K562 (cell line): ENCODE measurements around the gene UPK3A. TPM values are rescaled to one million over a fixed set of nuclear protein-coding genes. Genes with fewer than 3 reads are reported as not detected.

Experiments used
- ATAC-seq: fragments of 200-7000 bp; cut with Tn5 transposase; 3 replicates; pipeline ENCODE4 v1.9.1; 2020; ENCODE audit warnings: moderate library complexity
- BruUV-seq: library from RNA; stranded (reverse); fragments of 400-500 nt; replicated peaks from 2 replicates; lab custom pipeline; 2021; lab: Mats Ljungman, UMichigan
- CTCF ChIA-PET: fragments of 300-600 bp; formaldehyde crosslinking; extraction: SDS; loops from one replicate; lab custom pipeline; 2021; ENCODE audit warnings: low intra/inter-chr PET ratio; lab: Yijun Ruan, JAX
- POLR2A ChIA-PET: fragments of 300-600, 350-650 bp; sonication (Branson Sonifier 250); formaldehyde crosslinking; extraction: SDS; loops from one replicate; lab custom pipeline; 2021; ENCODE audit warnings: antibody characterized with exemption, inconsistent platforms; lab: Yijun Ruan, JAX
- DNase-seq, 4 experiments: peaks; one replicate each; pipeline versions ENCODE4 v3.0.0 to v3.0.0-alpha.2; 2011 to 2018; ENCODE audit warnings: low spot score in 3 of 4, mixed read lengths in 3 of 4; ENCODE audit errors: extremely low read depth in 1 of 4
- FAIRE-seq: peaks from 2 replicates; lab custom pipeline; 2011; peaks lifted over from hg19 to GRCh38; lab: Jason Lieb, UNC
- H2AFZ ChIP-seq: 2 replicates; pipeline ENCODE4 v1.6.0; 2011; ENCODE audit warnings: low read depth, low read length, control low read depth, inconsistent platforms
- H3K27ac ChIP-seq: fragments of 200-600 bp; 3 replicates; pipeline ENCODE4 v1.8.0; 2011; ENCODE audit warnings: low read depth, mild to moderate bottlenecking, control low read depth, inconsistent platforms, low read length, moderate library complexity, mixed read lengths; ENCODE audit errors: extremely low read depth
- H3K27me3 ChIP-seq, 2 experiments: fragments of 300-600 bp in 1 of 2; 2 replicates in 1 of 2; 3 replicates in 1 of 2; pipeline versions ENCODE4 v1.6.0 to v1.8.0; 2011; ENCODE audit warnings: inconsistent platforms in 2 of 2, low read length in 2 of 2, mild to moderate bottlenecking in 1 of 2, mixed read lengths in 1 of 2, moderate library complexity in 1 of 2; ENCODE audit not compliant: control insufficient read depth in 2 of 2, insufficient read depth in 2 of 2
- H3K36me3 ChIP-seq: fragments of 300-600 bp; 3 replicates; pipeline ENCODE4 v1.8.0; 2011; ENCODE audit warnings: mild to moderate bottlenecking, low read length, inconsistent platforms; ENCODE audit not compliant: control insufficient read depth, insufficient read depth
- H3K4me1 ChIP-seq, 2 experiments: fragments of 200-600 bp in 1 of 2; replicated peaks in 1 of 2; 2 replicates in 1 of 2; 3 replicates in 1 of 2; pipeline versions ENCODE4 v1.5.1 to v1.8.0; 2011; ENCODE audit warnings: inconsistent platforms in 2 of 2, low read length in 2 of 2, mild to moderate bottlenecking in 1 of 2, mixed read lengths in 1 of 2, moderate library complexity in 1 of 2; ENCODE audit not compliant: control insufficient read depth in 2 of 2, insufficient read depth in 2 of 2
- H3K4me2 ChIP-seq: 2 replicates; pipeline ENCODE4 v1.6.1; 2011; ENCODE audit warnings: low read length, control low read depth, inconsistent platforms, mixed read lengths; ENCODE audit not compliant: insufficient read depth
- H3K4me3 ChIP-seq: fragments of 200-600 bp; sonication (generic), shearing (Covaris generic); 2 replicates; pipeline ENCODE4 v1.5.1; 2016; ENCODE audit warnings: control low read depth, inconsistent platforms
- H3K79me2 ChIP-seq: fragments of 200-600 bp; 3 replicates; pipeline ENCODE4 v1.8.0; 2011; ENCODE audit warnings: low read length, inconsistent platforms; ENCODE audit not compliant: control insufficient read depth, insufficient read depth
- H3K9ac ChIP-seq, 2 experiments: 2 replicates each; pipeline versions ENCODE4 v1.6.0 to v1.6.1; 2011; ENCODE audit warnings: low read depth in 2 of 2, low read length in 2 of 2, control low read depth in 1 of 2, inconsistent platforms in 1 of 2, mild to moderate bottlenecking in 1 of 2, mixed read lengths in 1 of 2; ENCODE audit not compliant: insufficient read depth in 1 of 2
- H3K9me1 ChIP-seq: one replicate; pipeline ENCODE4 v1.6.0; 2011; ENCODE audit warnings: inconsistent platforms, mild to moderate bottlenecking, low read length, moderate library complexity; ENCODE audit not compliant: control insufficient read depth, insufficient read depth
- H3K9me3 ChIP-seq: replicated peaks from 2 replicates; pipeline ENCODE4 v1.5.1; 2011; ENCODE audit warnings: low read depth, low read length, inconsistent platforms; ENCODE audit not compliant: control insufficient read depth, insufficient read depth
- H4K20me1 ChIP-seq: replicated peaks from 2 replicates; pipeline ENCODE4 v1.6.1; 2011; ENCODE audit warnings: low read length, inconsistent platforms, mixed read lengths; ENCODE audit not compliant: control insufficient read depth, insufficient read depth
- FOXA3 ChIP-seq, 2 experiments: fragments of 450-650 bp in 1 of 2; sonication (generic) in 1 of 2; formaldehyde crosslinking; IDR thresholded peaks in 1 of 2; conservative IDR thresholded peaks in 1 of 2; 2 replicates each; pipeline versions ENCODE4 v1.4.0 to v1.8.0; 2020 to 2022; ENCODE audit warnings: mild to moderate bottlenecking in 2 of 2, missing genetic modification reagents in 1 of 2
- PRPF4 ChIP-seq: fragments of 200-400 bp; formaldehyde crosslinking; IDR thresholded peaks from one replicate; pipeline ENCODE4 v1.6.1; 2017; ENCODE audit warnings: low read length, low read depth, mild to moderate bottlenecking; ENCODE audit not compliant: insufficient read depth, poor library complexity, severe bottlenecking
- ZNF175 ChIP-seq: fragments of 200-800 bp; sonication (Bioruptor generic); IDR thresholded peaks from 2 replicates; pipeline ENCODE4 v1.6.1; 2016; ENCODE audit warnings: low read depth, mild to moderate bottlenecking, missing genetic modification characterization, missing compliant biosample characterization
- ZNF232 ChIP-seq: sonication (generic); formaldehyde crosslinking; IDR thresholded peaks from 2 replicates; pipeline ENCODE4 v1.8.0; 2022; ENCODE audit warnings: mild to moderate bottlenecking, missing genetic modification reagents
- WGBS: fragments of 100-300 bp; shearing (Covaris generic); methylation state at CpG from one replicate; pipeline ENCODE4 v1.1.6; 2016; ENCODE audit warnings: low coverage, mixed read lengths; ENCODE audit not compliant: insufficient coverage; ENCODE audit errors: missing lambda C conversion rate; 5-methylcytosine and 5-hydroxymethylcytosine counted together
- in situ Hi-C: fragments of 300-500 bp; cut with MboI; formaldehyde crosslinking; loops from 4 replicates; pipeline ENCODE4 v1.15.0; 2018; ENCODE audit warnings: inconsistent platforms, mixed read lengths
- intact Hi-C: fragments of 100-400 bp; cut with micrococcal nuclease; formaldehyde crosslinking; loops from 2 replicates; pipeline ENCODE4 v1.14.2; 2022
- polyA plus RNA-seq, 8 experiments: library from polyadenylated mRNA; depleted of rRNA in 4 of 8; stranded (reverse) in 5 of 8; unstranded in 3 of 8; fragments of >200 nt; fragmentation: Nextera tagmentation in 2 of 8; fragmentation: Illumina TruSeq in 1 of 8; extraction: Ambion mirVana in 2 of 8; extraction: Trizol in 1 of 8; gene quantifications; 2 replicates each; pipeline versions ENCODE4 v1.2.1 to v1.2.3, GENCODE V29; 2011 to 2014; ENCODE audit warnings: inconsistent platforms in 1 of 8, missing spikeins in 1 of 8
- total RNA-seq, 7 experiments: library from RNA; depleted of rRNA in 6 of 7; stranded (reverse); fragments of >200 nt in 6 of 7; fragmentation: Illumina TruSeq in 2 of 7; extraction: Trizol in 2 of 7; gene quantifications; 2 replicates each; pipeline versions ENCODE4 v1.2.1 to v1.2.3, GENCODE V29; 2011 to 2021; ENCODE audit warnings: low replicate concordance in 1 of 7

Gene UPK3A
- total and polyA plus RNA-seq, 9 of the 15 experiments (the other 6 are each of a cell fraction or from before 2014, with no cell fraction given): not detected

- ChIA-PET CTCF (no interaction called here), POLR2A (no interaction called here)
- Histone ChIP-seq H3K27ac (no peak overlapping the region), H3K4me2 (no peak overlapping the region), H3K9me1 (no peaks in the 10 kb centered on the region), H4K20me1 (no peaks in the 10 kb centered on the region), H3K4me3 (no peak overlapping the region), H3K79me2 (no peaks in the 10 kb centered on the region), H2AFZ (no peak overlapping the region), H3K4me1 (peaks cover 0 to 12% of the 10 kb centered on the region in 2 experiments; a peak in 2 of 5 replicates), H3K36me3 (no peaks in the 10 kb centered on the region), H3K9me3 (no peaks in the 10 kb centered on the region), H3K27me3 (no peaks in the 10 kb centered on the region), H3K9ac (no peak overlapping the region; a peak in 1 of 4 replicates)
- TF ChIP-seq ZNF232: no peak
- TF ChIP-seq FOXA3 (CRISPR knock-in tag; conservative IDR thresholded peaks at IDR 0.05 in 1 of 2, IDR thresholded peaks at IDR 0.05 in 1 of 2): no peak
- TF ChIP-seq ZNF175 (CRISPR knock-in tag): no peak
- TF ChIP-seq PRPF4: no peak
- in situ Hi-C loops (loop anchor here (25.0 kb wide), 1 partner anchor 424 kb away; no protein-coding TSS in a partner anchor), intact Hi-C loops (no loop called here)
- no peak for DNase-seq
- ATAC-seq: no peak
- no peak for FAIRE-seq
- WGBS: 68% methylated on average over 7 of the region's 20 CpGs
- no TSS peak for BruUV-seq
Observed at GRCh38 chr22:45235851-45236342, 48.9 kb upstream of the UPK3A start.
